ENCODE results near the gene BANF1. TPM values are rescaled to one million over a fixed set of nuclear protein-coding genes. Genes with fewer than 3 reads are reported as not detected.

The BANF1 gene
- total RNA-seq, 2 donors from 2014 or later, result 44.4 to 62.3 TPM

- H3K4me1 ChIP-seq, result peaks cover 49% of the 10 kb centered on the region
- DNase-seq (peak; percentile 98 to 99 (median 98)), ATAC-seq (peak; percentile 98)
- intact Hi-C loops (cut with DNase I), result no loop called here
- no peaks in the 10 kb centered on the region for H3K9me3 ChIP-seq
- TF ChIP-seq CTCF (IDR thresholded peaks at IDR 0.05), result peak in 1 of 7 experiments; percentile 4
- peak; percentile 58 to 87 (median 86) for TF ChIP-seq POLR2A (IDR thresholded peaks at IDR 0.05)
- H3K4me3 ChIP-seq, result peak within 1 kb of the TSS; percentile 74 to 89
- H3K27ac ChIP-seq, result peak within 1 kb of the TSS; percentile 80 to 90 (median 86)
- H3K27me3 ChIP-seq, result no peaks in the 10 kb centered on the region
- WGBS, 2 donors, result 0% methylated on average over 17 to 80 of the region's 84 CpGs
- H3K36me3 ChIP-seq (replicated peaks in 1 of 2; ENCODE audit: insufficient read depth in 1 of 2, low read depth in 2 of 2), result peaks cover 4 to 14% of the 10 kb centered on the region in 2 donors
Observed at GRCh38 chr11:66051766-66052663, 49.7 kb downstream of the BANF1 start, which contains the start of gene SF3B2. Gene SF3B2 (plus strand): TSS chr11:66052364. CDS start chr11:66052385, 21 bp downstream.

- intact Hi-C loops (cut with DNase I), result no loop called here
- H3K27ac ChIP-seq, result peak overlapping the region; percentile 39 to 90 (median 80)
- ATAC-seq (no peak), DNase-seq (no peak)
- peaks cover 43% of the 10 kb centered on the region for H3K4me1 ChIP-seq
- peak overlapping the region; percentile 74 to 89 for H3K4me3 ChIP-seq
- H3K27me3 ChIP-seq, result no peaks in the 10 kb centered on the region
- WGBS, 2 donors, result 0 to 1% methylated on average over 16 to 17 of the region's 17 CpGs
- H3K36me3 ChIP-seq (replicated peaks in 1 of 2; ENCODE audit: insufficient read depth in 1 of 2, low read depth in 2 of 2), result peaks cover 4 to 19% of the 10 kb centered on the region in 2 donors
- H3K9me3 ChIP-seq, result no peaks in the 10 kb centered on the region
- TF ChIP-seq CTCF (IDR thresholded peaks at IDR 0.05) (no peak), POLR2A (IDR thresholded peaks at IDR 0.05) (no peak)
Observed at GRCh38 chr11:66052664-66052982, 50.3 kb downstream of the BANF1 start.

Other genes with a start within 250 kb of the BANF1 start
- 10 to 100 TPM; 18.2 to 33.9 TPM for gene AP5B1, start 221.5 kb upstream of the BANF1 start, total RNA-seq
- 1 to 10 TPM in 1 of 2 donors, under 1 TPM in 1; 0.78 to 1.3 TPM for gene OVOL1, start 215.4 kb upstream of the BANF1 start, total RNA-seq
- gene SNX32, start 168.5 kb upstream of the BANF1 start, total RNA-seq, result under 1 TPM in 1 of 2 donors, not detected in 1; 0.26 TPM
- gene CFL1, start 144.3 kb upstream of the BANF1 start, total RNA-seq, result 100 to 1,000 TPM; 190 to 412 TPM
- 10 to 100 TPM; 38.2 to 40.5 TPM for gene MUS81, start 142.1 kb upstream of the BANF1 start, total RNA-seq
- gene EFEMP2, start 129.7 kb upstream of the BANF1 start, total RNA-seq, result 10 to 100 TPM; 16.2 to 25.4 TPM
- gene CTSW, start 122.7 kb upstream of the BANF1 start, total RNA-seq, result under 1 TPM; 0.33 to 0.78 TPM
- gene FIBP, start 114.0 kb upstream of the BANF1 start, total RNA-seq, result 10 to 100 TPM; 40.2 to 49.5 TPM
- gene CCDC85B, start 111.8 kb upstream of the BANF1 start, total RNA-seq, result 10 to 100 TPM; 49.8 to 54.5 TPM
- gene FOSL1, start 102.1 kb upstream of the BANF1 start, total RNA-seq, result 10 to 100 TPM in 1 of 2 donors, under 1 TPM in 1; 0.52 to 17.8 TPM
- 10 to 100 TPM; 10.4 to 17.8 TPM for gene C11orf68, start 83.4 kb upstream of the BANF1 start, total RNA-seq
- 10 to 100 TPM; 29.6 to 91.6 TPM for gene DRAP1, start 83.1 kb upstream of the BANF1 start, total RNA-seq
- not detected for gene TSGA10IP, start 57.0 kb upstream of the BANF1 start, total RNA-seq
- 10 to 100 TPM; 27.5 to 60.6 TPM for gene SART1, start 40.8 kb upstream of the BANF1 start, total RNA-seq
- gene EIF1AD, start 346 bp upstream of the BANF1 start, total RNA-seq, result 10 to 100 TPM in 1 of 2 donors, 1 to 10 TPM in 1; 7.8 to 28.0 TPM
- gene CST6, start 9.5 kb downstream of the BANF1 start, total RNA-seq, result not detected
- gene CATSPER1, start 24.0 kb downstream of the BANF1 start, total RNA-seq, result not detected
- 1 to 10 TPM in 1 of 2 donors, under 1 TPM in 1; 0.66 to 2.6 TPM for gene GAL3ST3, start 46.7 kb downstream of the BANF1 start, total RNA-seq
- 100 to 1,000 TPM; 112 to 255 TPM for gene SF3B2, start 49.9 kb downstream of the BANF1 start, total RNA-seq
- 10 to 100 TPM; 17.5 to 19.7 TPM for gene PACS1, start 67.8 kb downstream of the BANF1 start, total RNA-seq

Measured in body of pancreas (tissue), 4 donors.